NCI-H1417 (cell line): ENCODE measurements around the gene PHC2.
A peak's percentile ranks its signal among the peaks of the same experiment; 100 is the strongest.

Source experiments
- DNase-seq, 3 experiments: peaks; one replicate each; lab custom pipeline; 2025; lab: John Stamatoyannopoulos, UW

Gene PHC2

GRCh38 chr1:33349778-33350610, 80.9 kb downstream of the PHC2 start:
- DNase-seq: peak; percentile 87 to 90 (median 90)

DNA sequence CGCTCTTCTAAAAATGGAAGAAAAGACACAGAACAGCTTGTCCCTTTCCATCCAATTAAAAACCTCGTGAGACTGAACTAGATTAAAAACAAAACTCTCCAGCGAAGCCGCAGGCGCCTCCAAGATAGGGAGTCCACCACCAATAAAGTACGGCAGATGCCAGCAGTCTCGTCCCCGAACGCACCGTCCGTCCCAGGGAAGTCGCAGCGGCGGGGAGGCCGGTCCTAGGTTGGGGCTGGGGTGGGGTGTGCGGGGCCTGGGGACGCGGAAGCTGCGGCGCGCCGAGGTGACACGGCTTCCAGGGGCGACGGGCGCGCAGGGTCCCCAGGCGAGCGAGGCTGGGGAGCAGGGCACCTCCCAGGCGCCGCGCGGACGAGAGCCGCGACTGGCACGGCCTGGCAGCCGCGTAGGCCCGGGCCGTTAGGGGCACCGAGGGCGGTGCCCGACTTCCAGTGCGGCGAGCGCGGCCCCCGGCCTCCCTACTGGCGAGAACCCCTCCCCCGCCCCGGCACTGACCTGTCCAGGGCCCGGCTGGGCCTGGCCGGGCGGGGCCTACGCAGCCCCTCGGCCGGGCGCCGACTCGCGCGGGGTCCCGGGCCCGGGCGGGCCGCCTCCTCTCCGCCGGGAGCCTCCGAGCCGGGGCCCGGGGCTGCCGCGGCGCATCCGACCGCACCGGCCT, 81.7 kb downstream of the PHC2 start:
- peak in 2 of 3 experiments; percentile 69 to 73 for DNase-seq

DNA sequence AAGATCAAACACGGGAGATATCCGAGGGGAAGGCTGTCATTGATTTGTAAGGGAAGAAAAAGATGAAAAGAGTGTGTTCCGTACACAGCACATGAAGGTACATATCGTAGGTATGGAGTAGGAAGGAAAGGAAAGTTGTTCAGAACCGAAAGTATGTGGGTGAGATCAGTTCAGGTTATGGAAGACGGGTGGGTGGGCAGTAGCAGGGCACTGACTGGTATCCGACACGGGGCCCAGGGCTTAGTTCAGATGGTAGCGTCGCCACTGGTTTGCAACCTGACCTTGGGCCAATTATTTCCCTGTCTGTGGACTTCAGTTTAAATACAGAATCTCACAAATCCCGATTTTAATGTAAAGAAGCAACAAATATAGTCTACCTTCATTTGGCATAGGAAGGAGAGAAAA, 82.2 kb downstream of the PHC2 start:
- DNase-seq: peak in 1 of 3 experiments; percentile 19

DNA sequence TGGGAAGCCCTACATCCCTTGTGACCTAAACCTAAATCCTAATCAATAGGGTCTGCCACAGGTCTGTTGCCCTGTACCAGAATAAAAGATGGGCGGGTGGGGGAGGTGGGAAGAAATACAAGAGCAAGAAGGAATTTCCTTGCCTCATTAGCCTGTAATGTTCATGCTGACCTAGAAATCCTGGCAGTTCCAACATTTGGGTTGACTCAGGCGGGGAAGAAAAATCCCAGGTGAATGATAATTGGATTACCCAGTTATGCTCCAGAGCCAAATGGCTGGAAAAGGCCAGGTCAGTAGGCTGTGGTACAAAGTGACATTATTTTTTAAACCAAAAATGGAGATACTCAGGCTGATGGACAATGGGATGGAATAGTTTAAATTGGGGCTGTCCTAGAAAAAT, 82.7 kb downstream of the PHC2 start:
- no peak for DNase-seq

GRCh38 chr1:33347650-33347992, 83.3 kb downstream of the PHC2 start:
- peak in 1 of 3 experiments; percentile 28 for DNase-seq

GRCh38 chr1:33346927-33347649, 83.8 kb downstream of the PHC2 start:
- DNase-seq: peak in 2 of 3 experiments; percentile 22 to 28

- no peak for DNase-seq
Observed at GRCh38 chr1:33346533-33346926, 84.4 kb downstream of the PHC2 start.

- DNase-seq: no peak
Observed at GRCh38 chr1:33344896-33345560, 85.9 kb downstream of the PHC2 start.

DNA sequence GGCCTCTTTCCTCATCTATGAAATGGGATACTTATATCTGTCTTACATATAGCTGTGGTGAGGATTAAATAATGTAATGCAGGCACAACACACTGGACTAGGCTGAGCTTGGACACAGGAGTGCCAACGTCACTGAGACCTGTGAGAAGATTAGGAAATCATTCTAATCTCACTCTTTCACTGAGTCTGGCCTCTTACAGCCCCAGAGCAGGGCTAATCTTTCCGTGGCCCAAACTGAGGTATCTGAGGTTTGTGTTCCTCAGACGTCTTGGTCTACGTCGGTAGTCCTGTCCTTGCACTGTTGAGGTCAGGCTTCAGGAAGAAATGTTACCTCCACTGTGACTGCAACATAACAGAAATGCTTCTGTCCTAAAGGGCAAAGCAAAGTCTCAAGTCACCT, 87.4 kb downstream of the PHC2 start:
- no peak for DNase-seq

DNA sequence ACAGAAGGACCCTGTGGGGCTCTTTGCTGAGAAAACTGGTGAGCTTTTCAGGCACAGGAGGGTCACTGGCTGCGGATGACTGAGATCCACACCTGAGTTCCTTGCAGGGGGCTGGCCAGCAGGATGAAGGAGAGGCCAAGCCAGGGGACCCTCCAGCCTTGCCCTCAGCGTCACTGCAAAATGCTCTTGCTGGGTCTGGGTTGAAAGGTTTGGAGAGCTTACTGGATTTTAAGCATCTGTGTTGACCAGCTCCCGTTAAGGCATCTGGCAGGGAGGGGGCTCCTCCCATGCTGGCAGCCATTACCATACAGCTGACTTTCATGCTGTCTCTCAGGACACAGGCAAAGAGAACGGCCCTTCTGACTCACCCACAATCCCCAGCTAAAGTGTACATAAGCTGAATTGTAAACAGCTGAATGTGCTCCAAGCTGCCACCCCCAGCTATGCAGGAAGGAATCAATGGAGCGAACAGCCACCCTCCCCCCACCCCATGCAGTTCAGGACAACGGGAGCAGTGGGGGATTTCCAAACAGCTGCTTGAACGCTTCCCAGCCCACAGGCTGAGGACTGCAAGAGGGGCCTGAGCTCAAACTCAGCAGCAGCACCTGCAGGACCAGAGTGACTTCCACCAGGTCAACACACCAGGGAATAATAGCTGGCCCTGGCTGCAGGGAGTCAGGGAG, 88.7 kb downstream of the PHC2 start:
- peak; percentile 90 to 99 (median 93) for DNase-seq

DNA sequence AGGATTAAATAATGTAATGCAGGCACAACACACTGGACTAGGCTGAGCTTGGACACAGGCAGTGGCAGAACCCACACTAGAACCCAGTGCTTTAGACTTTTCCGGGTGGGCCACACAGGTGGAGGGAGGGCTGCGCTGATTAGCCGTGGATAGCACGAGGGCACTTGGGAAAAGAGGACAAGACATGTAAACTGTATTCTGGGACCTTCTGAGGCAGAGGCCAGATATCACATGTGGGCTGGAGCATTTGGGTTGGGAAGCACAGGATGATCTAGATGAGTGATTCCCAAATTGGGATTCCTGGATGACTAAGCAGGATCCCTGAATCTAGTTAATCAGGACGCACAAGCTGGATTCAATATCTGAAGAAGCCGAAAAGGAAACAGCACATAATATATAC, 89.7 kb downstream of the PHC2 start:
- no peak for DNase-seq

DNA sequence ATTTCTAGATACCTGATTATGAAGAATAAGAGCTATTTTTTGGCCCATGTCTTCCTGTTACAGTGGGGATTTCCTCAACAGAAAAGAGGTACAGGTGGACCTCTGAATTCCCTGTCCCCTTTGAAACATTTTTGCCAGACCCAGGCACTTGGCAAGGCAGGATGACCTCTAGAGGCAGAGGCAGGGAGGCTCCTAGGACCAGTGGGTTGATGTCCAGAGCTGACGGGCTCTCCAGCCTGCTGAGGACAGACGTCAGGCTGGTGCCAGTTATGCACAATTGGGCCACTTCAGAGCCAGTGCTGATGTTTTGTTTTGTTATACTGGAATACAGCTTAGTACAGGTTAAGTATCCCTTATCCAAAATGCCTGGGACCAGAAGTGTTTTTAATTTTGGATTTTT, 91.5 kb downstream of the PHC2 start:
- no peak for DNase-seq

- peak in 2 of 3 experiments; percentile 31 to 49 for DNase-seq
Observed at GRCh38 chr1:33338440-33339211, 92.3 kb downstream of the PHC2 start.

GRCh38 chr1:33338048-33338439, 92.9 kb downstream of the PHC2 start:
- DNase-seq: no peak

- DNase-seq: no peak
Observed at GRCh38 chr1:33337441-33337840, 93.5 kb downstream of the PHC2 start.

DNA sequence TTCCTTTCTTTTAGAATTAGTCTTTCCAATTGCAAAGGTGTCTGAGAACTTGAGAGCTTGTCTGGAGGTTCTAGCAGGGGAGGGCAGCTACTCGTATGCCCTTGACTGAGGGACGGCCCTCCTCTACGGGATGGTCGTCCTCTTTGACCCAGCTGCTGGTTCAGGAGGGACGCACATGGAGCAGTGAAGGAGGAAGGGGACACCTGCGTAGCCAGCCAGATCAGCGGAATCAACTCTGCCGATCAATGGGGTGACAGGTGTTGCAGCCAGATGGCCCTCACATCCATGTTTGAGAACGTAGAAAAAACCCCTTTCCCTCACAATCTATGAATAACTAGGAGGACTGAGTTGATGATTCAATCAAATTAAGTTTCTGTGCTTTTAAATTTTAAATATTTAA, 94.3 kb downstream of the PHC2 start:
- DNase-seq: peak in 2 of 3 experiments; percentile 10 to 58

DNA sequence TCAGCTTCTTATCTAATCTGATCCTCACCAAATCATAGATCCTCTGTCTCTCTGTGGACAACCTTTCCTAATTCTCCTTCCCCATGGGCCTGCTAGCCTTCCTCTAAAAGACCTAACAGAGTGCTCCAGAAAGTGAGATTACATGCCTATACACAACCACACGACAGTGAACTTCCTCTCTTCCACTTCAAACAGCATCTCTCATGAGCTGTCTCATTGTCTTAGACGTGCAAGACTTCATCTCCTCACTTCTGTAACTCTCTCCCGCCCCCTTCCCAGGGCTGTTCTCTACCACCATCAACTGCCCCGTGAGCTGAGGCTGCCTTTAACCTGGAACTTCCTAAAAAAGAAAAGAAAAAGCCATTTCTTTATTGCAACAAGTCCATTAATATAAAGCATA, 95.9 kb downstream of the PHC2 start:
- DNase-seq: no peak

DNA sequence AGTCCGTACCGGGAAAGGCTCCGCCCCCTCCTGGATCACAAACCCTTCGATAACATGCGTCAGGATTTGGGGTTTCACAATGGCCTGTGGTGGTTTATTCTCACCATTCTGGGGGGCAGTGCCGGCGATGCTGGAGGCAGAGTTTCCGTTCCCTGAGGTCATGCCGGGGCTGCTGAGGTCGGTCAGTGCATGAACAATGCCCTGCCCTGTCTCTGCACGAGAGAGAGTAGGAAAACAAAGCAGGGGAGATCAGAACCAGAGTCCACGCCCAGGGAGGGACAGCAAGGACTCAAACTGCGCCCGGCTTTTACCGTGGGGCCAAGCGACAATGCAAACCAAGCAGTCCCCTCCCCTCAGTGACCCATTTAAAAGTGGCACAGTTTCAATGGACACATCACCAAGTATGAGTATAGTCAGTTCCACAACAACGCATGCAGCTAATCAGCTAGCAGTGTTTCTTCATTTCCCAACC, 96.8 kb downstream of the PHC2 start:
- DNase-seq: no peak

DNA sequence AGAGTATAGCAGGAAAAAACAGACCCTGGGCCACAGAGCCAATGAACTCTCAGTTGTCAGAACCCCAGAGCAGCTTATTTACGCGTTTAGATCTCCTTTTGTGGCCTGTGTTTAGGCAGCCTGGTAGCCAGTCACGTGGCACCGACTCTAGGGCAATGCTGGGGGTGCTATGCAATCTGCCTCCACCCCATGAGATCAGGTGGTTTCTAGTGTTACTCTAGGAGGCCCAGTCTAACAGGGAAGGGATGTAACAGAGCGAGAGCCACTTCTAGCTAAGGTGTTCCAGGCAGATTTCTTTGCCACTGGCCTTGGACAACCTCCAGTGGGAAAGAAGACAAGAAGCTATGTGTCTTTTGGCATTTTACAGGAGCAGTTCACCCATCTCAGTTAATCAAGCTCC, 98.0 kb downstream of the PHC2 start:
- DNase-seq: no peak

DNA sequence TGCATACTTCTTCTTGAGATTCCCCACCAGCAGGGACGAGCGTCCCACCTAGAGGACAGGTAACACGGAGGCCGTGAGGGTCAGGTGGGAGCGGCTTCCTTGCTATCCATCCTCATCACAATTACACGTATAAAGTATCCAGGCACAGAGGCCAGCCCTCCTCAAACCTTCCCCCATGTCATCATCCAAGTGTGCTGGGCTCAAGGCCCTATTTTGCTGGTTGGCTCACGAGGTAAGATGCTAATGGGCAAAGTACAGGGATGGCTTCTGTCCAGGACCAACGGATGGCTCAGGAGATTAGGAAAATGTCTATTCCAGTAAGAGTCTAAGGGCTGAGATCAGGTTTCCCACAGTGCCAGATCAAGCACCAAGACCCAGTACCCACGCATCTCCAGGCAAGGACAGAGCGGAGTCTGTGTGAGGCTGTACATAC, 98.5 kb downstream of the PHC2 start:
- no peak for DNase-seq
